Endothelial cell of umbilical vein (primary cell): Measurements from ENCODE around the gene AGRP. TPM values are rescaled to one million over a fixed set of nuclear protein-coding genes. Genes with fewer than 3 reads are reported as not detected.

Experiments used
- BruUV-seq: library from RNA; stranded (reverse); fragments of 400-500 nt; replicated peaks from 2 replicates; lab custom pipeline; 2021; lab: Mats Ljungman, UMichigan
- CTCF ChIA-PET: fragments of 300-600, 350-600 bp; sonication (Branson Sonifier 250); formaldehyde crosslinking; loops from one replicate; lab custom pipeline; 2021; ENCODE audit warnings: antibody characterized with exemption, inconsistent platforms; lab: Charles Lee
- POLR2A ChIA-PET: fragments of 300-600, 350-600 bp; sonication (Branson Sonifier 250); formaldehyde crosslinking; loops from one replicate; lab custom pipeline; 2021; ENCODE audit warnings: antibody characterized with exemption, inconsistent platforms; lab: Charles Lee
- DNase-seq: peaks from one replicate; pipeline ENCODE4 v3.0.0-alpha.2; 2011; ENCODE audit warnings: low read depth, low spot score
- FAIRE-seq: peaks from 2 replicates; lab custom pipeline; 2011; peaks lifted over from hg19 to GRCh38; lab: Jason Lieb, UNC
- H2AFZ ChIP-seq: 2 replicates; pipeline ENCODE4 v1.6.0; 2012; ENCODE audit warnings: low read depth, low read length, control low read depth, inconsistent platforms
- H3K27ac ChIP-seq: 2 replicates; pipeline ENCODE4 v1.5.1; 2011; ENCODE audit warnings: low read depth, mild to moderate bottlenecking, control low read depth, low read length, moderate library complexity; ENCODE audit not compliant: insufficient read depth
- H3K27me3 ChIP-seq, 2 experiments: 2 replicates each; pipeline versions ENCODE4 v1.6.0 to v1.6.1; 2011; ENCODE audit warnings: low read length in 2 of 2, mixed read lengths in 1 of 2; ENCODE audit not compliant: control insufficient read depth in 2 of 2, insufficient read depth in 2 of 2
- H3K36me3 ChIP-seq, 2 experiments: 2 replicates in 1 of 2; 3 replicates in 1 of 2; pipeline ENCODE4 v1.5.1; 2011; ENCODE audit warnings: low read length in 2 of 2, mild to moderate bottlenecking in 1 of 2, moderate library complexity in 1 of 2; ENCODE audit not compliant: control insufficient read depth in 2 of 2, insufficient read depth in 2 of 2; ENCODE audit errors: extremely low read depth in 1 of 2
- H3K4me1 ChIP-seq: 3 replicates; pipeline ENCODE4 v1.5.1; 2011; ENCODE audit warnings: mild to moderate bottlenecking, low read length; ENCODE audit not compliant: control insufficient read depth, insufficient read depth; ENCODE audit errors: extremely low read depth
- H3K4me2 ChIP-seq: 2 replicates; pipeline ENCODE4 v1.6.1; 2011; ENCODE audit warnings: low read length, control low read depth, mixed read lengths; ENCODE audit not compliant: insufficient read depth
- H3K4me3 ChIP-seq, 3 experiments: fragments of 200-600 bp in 1 of 3; sonication (generic), shearing (Covaris generic) in 1 of 3; replicated peaks in 1 of 3; 2 replicates each; pipeline ENCODE4 v1.5.1; 2011 to 2016; ENCODE audit warnings: control low read depth in 3 of 3, low read length in 3 of 3, mild to moderate bottlenecking in 2 of 3, inconsistent platforms in 1 of 3, low read depth in 1 of 3, moderate library complexity in 1 of 3; ENCODE audit not compliant: insufficient read depth in 1 of 3
- H3K79me2 ChIP-seq: 2 replicates; pipeline ENCODE4 v1.6.0; 2012; ENCODE audit warnings: low read length, inconsistent platforms; ENCODE audit not compliant: control insufficient read depth, insufficient read depth
- H3K9ac ChIP-seq: replicated peaks from 2 replicates; pipeline ENCODE3; 2011; ENCODE audit warnings: low read length, control low read depth; ENCODE audit not compliant: insufficient read depth; ENCODE audit errors: extremely low read depth
- H3K9me1 ChIP-seq: replicated peaks from 3 replicates; pipeline ENCODE4 v1.6.0; 2011; ENCODE audit warnings: mild to moderate bottlenecking, low read length; ENCODE audit not compliant: control insufficient read depth, insufficient read depth; ENCODE audit errors: extremely low read depth
- H3K9me3 ChIP-seq: replicated peaks from 2 replicates; pipeline ENCODE4 v1.5.1; 2012; ENCODE audit warnings: low read length, inconsistent platforms; ENCODE audit not compliant: control insufficient read depth, insufficient read depth
- H4K20me1 ChIP-seq: replicated peaks from 2 replicates; pipeline ENCODE3; 2011; ENCODE audit warnings: mild to moderate bottlenecking, low read length; ENCODE audit not compliant: control insufficient read depth, insufficient read depth; ENCODE audit errors: extremely low read depth
- CTCF ChIP-seq, 2 donors: IDR thresholded peaks; 1 replicate in 1 of 2; 2 replicates in 1 of 2; pipeline ENCODE4 v1.5.1; 2011; ENCODE audit warnings: low read length in 2 of 2, mild to moderate bottlenecking in 2 of 2, moderate library complexity in 2 of 2, control low read depth in 1 of 2, inconsistent platforms in 1 of 2, low read depth in 1 of 2; ENCODE audit not compliant: insufficient read depth in 1 of 2; ENCODE audit errors: extremely low read depth in 1 of 2
- EZH2 ChIP-seq: IDR thresholded peaks from 2 replicates; pipeline ENCODE4 v1.6.1; 2012; ENCODE audit warnings: borderline replicate concordance, low read depth, mild to moderate bottlenecking, moderate library complexity, low read length, inconsistent platforms; ENCODE audit not compliant: severe bottlenecking
- FOS ChIP-seq: IDR thresholded peaks from 2 replicates; pipeline ENCODE4 v1.6.1; 2011; ENCODE audit warnings: mild to moderate bottlenecking, low read length, moderate library complexity, borderline replicate concordance; ENCODE audit not compliant: insufficient read depth
- GATA2 ChIP-seq: IDR thresholded peaks from 2 replicates; pipeline ENCODE4 v1.7.0; 2011; ENCODE audit warnings: low read depth, mild to moderate bottlenecking, moderate library complexity, mixed read lengths, low read length; ENCODE audit not compliant: insufficient read length, insufficient read depth
- JUN ChIP-seq: IDR thresholded peaks from 2 replicates; pipeline ENCODE4 v1.6.1; 2011; ENCODE audit warnings: borderline replicate concordance, low read depth; ENCODE audit not compliant: insufficient read length, insufficient read depth
- MYC ChIP-seq: IDR thresholded peaks from one replicate; pipeline ENCODE4 v1.6.1; 2011; ENCODE audit warnings: mild to moderate bottlenecking, low read depth, low read length
- POLR2A ChIP-seq: IDR thresholded peaks from 2 replicates; pipeline ENCODE4 v1.6.1; 2012; ENCODE audit warnings: low read depth, mild to moderate bottlenecking, control low read depth, low read length
- POLR2AphosphoS5 ChIP-seq: IDR thresholded peaks from 2 replicates; pipeline ENCODE4 v1.6.1; 2012; ENCODE audit warnings: low read depth, mild to moderate bottlenecking, control low read depth, low read length, moderate library complexity; ENCODE audit not compliant: insufficient read depth
- dilution Hi-C: fragments of 300-500 bp; cut with MboI; formaldehyde crosslinking; loops from one replicate; pipeline ENCODE4 v1.15.0; 2019; ENCODE audit warnings: low sequenced_read_pairs; ENCODE audit not compliant: extremely low pct_ligation_motif_present
- intact Hi-C: fragments of 100-400 bp; cut with micrococcal nuclease; formaldehyde crosslinking; loops from one replicate; pipeline ENCODE4 v1.10.0; 2022
- polyA plus RNA-seq, 4 experiments: library from polyadenylated mRNA; depleted of rRNA in 3 of 4; stranded (reverse) in 3 of 4; unstranded in 1 of 4; fragments of >200 nt; gene quantifications; 2 replicates each; pipeline versions ENCODE4 v1.2.1 to v1.2.3, GENCODE V29; 2011 to 2012; ENCODE audit warnings: missing spikeins in 1 of 4
- total RNA-seq: library from RNA; stranded (reverse); gene quantifications from 2 replicates; pipeline ENCODE4 v1.2.3, GENCODE V29; 2021
- TF ChIP-seq, protein P1 (sequence below): IDR thresholded peaks from 2 replicates; pipeline ENCODE4 v1.6.1; 2011; ENCODE audit not compliant: insufficient read depth, insufficient read length

The AGRP gene
- total and polyA plus RNA-seq, 2 donors (not counting 3 experiments of a cell fraction or from before 2014, with no cell fraction given): not detected

- Histone ChIP-seq H3K36me3 (no peaks in the 10 kb centered on the region), H3K9ac (peak overlapping the region; percentile 83), H3K9me3 (no peaks in the 10 kb centered on the region), H3K4me2 (peak overlapping the region; percentile 88), H3K4me1 (peaks cover 27% of the 10 kb centered on the region), H2AFZ (peak overlapping the region; percentile 10), H4K20me1 (no peaks in the 10 kb centered on the region), H3K4me3 (peak overlapping the region; percentile 5 to 61 (median 42)), H3K79me2 (peaks cover 20% of the 10 kb centered on the region), H3K9me1 (no peaks in the 10 kb centered on the region), H3K27me3 (no peaks in the 10 kb centered on the region), H3K27ac (peak overlapping the region; percentile 73)
- ChIA-PET POLR2A (interaction anchor here (0.7 kb wide), 1 partner anchor 54 kb away, joined by 3 read pairs; no protein-coding TSS in a partner anchor), CTCF (interaction anchor here (1.0 to 6.1 kb wide), 17 partner anchors 10 to 325 kb away, joined by 3 to 133 read pairs (median 5); partner anchors contain the start of genes RANBP10, RIPOR1 and TSNAXIP1)
- TF ChIP-seq POLR2AphosphoS5 (no peak), JUN (no peak), FOS (peak; percentile 46)
- TSS peak; percentile 77 for BruUV-seq
- peak; percentile 60 for DNase-seq
- no peak for FAIRE-seq
- intact Hi-C loops (loop anchor here (1.0 kb wide), 2 partner anchors 13 to 33 kb away; no protein-coding TSS in a partner anchor), dilution Hi-C loops (no loop called here)
These were observed 1.6 kb downstream of the AGRP start for GRCh38 chr16:67481561-67482232.

DNA sequence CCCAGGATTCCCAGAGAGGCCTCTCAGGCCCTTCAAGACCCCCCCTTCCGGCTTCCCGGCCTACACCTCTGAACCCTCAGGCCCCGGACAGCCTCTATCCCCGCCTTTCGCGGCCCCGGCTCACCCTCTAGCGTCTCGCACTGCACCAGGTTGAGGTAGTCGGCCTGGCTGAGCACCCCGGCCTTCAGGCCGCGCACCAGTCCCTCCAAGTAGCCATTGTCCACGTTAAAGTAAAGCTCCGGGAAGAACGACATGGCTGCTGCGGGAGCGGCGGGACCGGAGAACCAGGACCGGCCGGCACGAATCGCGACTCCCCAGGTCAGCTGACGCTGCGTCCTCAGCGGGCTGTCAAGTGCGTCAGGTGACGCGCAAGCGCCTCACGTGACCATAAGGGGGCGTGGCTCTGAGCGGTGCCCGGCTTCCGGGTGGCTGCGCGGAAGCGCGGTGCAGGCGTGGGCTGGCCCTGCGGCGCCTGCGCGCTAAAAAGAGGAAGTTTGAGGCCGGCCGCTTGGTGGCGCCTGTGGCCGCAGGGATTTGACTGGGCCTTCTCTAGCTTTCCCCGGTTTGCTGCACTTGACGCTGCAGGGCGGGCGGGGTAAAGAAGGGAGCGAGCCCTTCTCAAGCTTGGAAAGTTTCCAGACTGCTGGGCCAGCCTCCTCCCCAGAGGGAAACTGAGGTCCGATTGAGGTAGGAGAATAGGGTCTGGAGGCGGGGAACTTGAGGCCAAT lies 2.4 kb downstream of the AGRP start, which contains the start of gene ATP6V0D1:
Gene ATP6V0D1 (minus strand): TSS at position 325 of the 728 bp plus-strand sequence. CDS start 71 bp downstream, at position 254.
- ChIA-PET CTCF (interaction anchor here (0.6 to 6.1 kb wide), 18 partner anchors 10 to 325 kb away, joined by 3 to 133 read pairs (median 5); partner anchors contain the start of genes RANBP10, RIPOR1 and TSNAXIP1), POLR2A (interaction anchor here (0.7 kb wide), 1 partner anchor 53 kb away, joined by 3 read pairs; no protein-coding TSS in a partner anchor)
- Histone ChIP-seq H3K4me1 (peaks cover 22% of the 10 kb centered on the region), H2AFZ (peak within 1 kb of the TSS; percentile 83), H3K27ac (peak within 1 kb of the TSS; percentile 73), H3K9ac (peak within 1 kb of the TSS; percentile 87), H4K20me1 (peaks cover 2% of the 10 kb centered on the region), H3K9me1 (no peaks in the 10 kb centered on the region), H3K27me3 (no peaks in the 10 kb centered on the region), H3K4me3 (peak within 1 kb of the TSS; percentile 69 to 80 (median 77)), H3K36me3 (no peaks in the 10 kb centered on the region), H3K4me2 (peak within 1 kb of the TSS; percentile 90), H3K79me2 (peaks cover 24% of the 10 kb centered on the region), H3K9me3 (no peaks in the 10 kb centered on the region)
- peak; percentile 97 for FAIRE-seq
- dilution Hi-C loops: no loop called here
- intact Hi-C loops: loop anchor here (1.0 kb wide), 2 partner anchors 13 to 33 kb away; no protein-coding TSS in a partner anchor
- peak; percentile 99 for DNase-seq
- no TSS peak for BruUV-seq
- TF ChIP-seq FOS: no peak
- peak; percentile 74 for TF ChIP-seq POLR2A
- no peak for TF ChIP-seq JUN
- peak; percentile 96 for TF ChIP-seq CTCF (IDR thresholded peaks at IDR 0.05; ENCODE audit: extremely low read depth in 1 of 2, insufficient read depth in 1 of 2, low read depth in 1 of 2, low read length in 2 of 2)
- TF ChIP-seq GATA2: no peak
- peak; percentile 86 for TF ChIP-seq POLR2AphosphoS5
- TF ChIP-seq, protein P1, sequence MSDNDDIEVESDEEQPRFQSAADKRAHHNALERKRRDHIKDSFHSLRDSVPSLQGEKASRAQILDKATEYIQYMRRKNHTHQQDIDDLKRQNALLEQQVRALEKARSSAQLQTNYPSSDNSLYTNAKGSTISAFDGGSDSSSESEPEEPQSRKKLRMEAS: peak; percentile 100
- no peak for TF ChIP-seq EZH2
- no peak for TF ChIP-seq MYC
